ENCODE measurements around the gene CMIP.

DNA sequence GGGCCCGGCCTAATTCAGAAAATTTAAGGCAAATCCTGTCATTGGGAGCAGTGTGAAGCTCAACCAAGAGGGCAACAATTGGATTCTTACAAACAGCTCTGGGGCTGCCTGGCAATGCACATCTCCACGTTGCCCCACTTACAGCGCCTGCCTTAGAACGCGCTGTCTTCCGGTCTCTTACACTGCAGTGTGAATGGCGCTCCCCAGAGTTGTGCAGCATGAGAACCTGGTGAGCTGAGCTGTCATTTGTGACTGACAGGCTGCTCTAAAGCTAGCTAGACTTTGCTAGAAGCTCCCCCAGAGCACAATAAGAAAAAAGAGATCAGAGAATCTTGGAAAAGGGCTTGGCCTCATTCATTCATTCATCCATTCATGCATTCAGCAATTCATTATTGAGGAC, 270.0 kb downstream of the CMIP start:
- TF ChIP-seq POLR2A (IDR thresholded peaks at IDR 0.05; ENCODE audit: low read depth, low read length), result no peak
- TF ChIP-seq ZSCAN29 (IDR thresholded peaks at IDR 0.05), result no peak
- TF ChIP-seq EZH2 (IDR thresholded peaks at IDR 0.05; ENCODE audit: borderline replicate concordance, control insufficient read depth, low read depth, low read length), result no peak
- TF ChIP-seq, protein P1, sequence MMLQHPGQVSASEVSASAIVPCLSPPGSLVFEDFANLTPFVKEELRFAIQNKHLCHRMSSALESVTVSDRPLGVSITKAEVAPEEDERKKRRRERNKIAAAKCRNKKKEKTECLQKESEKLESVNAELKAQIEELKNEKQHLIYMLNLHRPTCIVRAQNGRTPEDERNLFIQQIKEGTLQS (IDR thresholded peaks at IDR 0.05; ENCODE audit: borderline replicate concordance, extremely low read depth, low read depth, low read length), result no peak
- TF ChIP-seq, protein P2, sequence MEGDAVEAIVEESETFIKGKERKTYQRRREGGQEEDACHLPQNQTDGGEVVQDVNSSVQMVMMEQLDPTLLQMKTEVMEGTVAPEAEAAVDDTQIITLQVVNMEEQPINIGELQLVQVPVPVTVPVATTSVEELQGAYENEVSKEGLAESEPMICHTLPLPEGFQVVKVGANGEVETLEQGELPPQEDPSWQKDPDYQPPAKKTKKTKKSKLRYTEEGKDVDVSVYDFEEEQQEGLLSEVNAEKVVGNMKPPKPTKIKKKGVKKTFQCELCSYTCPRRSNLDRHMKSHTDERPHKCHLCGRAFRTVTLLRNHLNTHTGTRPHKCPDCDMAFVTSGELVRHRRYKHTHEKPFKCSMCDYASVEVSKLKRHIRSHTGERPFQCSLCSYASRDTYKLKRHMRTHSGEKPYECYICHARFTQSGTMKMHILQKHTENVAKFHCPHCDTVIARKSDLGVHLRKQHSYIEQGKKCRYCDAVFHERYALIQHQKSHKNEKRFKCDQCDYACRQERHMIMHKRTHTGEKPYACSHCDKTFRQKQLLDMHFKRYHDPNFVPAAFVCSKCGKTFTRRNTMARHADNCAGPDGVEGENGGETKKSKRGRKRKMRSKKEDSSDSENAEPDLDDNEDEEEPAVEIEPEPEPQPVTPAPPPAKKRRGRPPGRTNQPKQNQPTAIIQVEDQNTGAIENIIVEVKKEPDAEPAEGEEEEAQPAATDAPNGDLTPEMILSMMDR (IDR thresholded peaks at IDR 0.05 in 2 of 3, conservative IDR thresholded peaks at IDR 0.05 in 1 of 3; ENCODE audit: control insufficient read depth in 2 of 3, extremely low read depth in 1 of 3, insufficient read depth in 1 of 3, low read depth in 3 of 3, low read length in 3 of 3), result no peak

All from GM12878 (cell line).